Stimulated activated CD8-positive, alpha-beta memory T cell treated with anti-CD3 and anti-CD28 coated beads, Interleukin-12 subunit alpha, Interleukin-12 subunit beta, amount 100 ng/mL, for 1 hour (primary cell): ENCODE data around the gene REXO5.
"Not testable (repeated sequence)": the region's sequence is repeated elsewhere in the genome, so short reads cannot be mapped to it uniquely, and the experiment has no call there.

Experiments
- DNase-seq: peaks from one replicate; pipeline ENCODE4 v3.0.0-alpha.2; 2020; ENCODE audit warnings: low read depth

Gene REXO5

GRCh38 chr16:20806168-20807050, at the start of gene REXO5, which contains the start of gene ERI2:
Gene REXO5 (plus strand): TSS chr16:20806527. CDS start chr16:20806954, 427 bp downstream.
Gene ERI2 (minus strand): TSS chr16:20806472. CDS start chr16:20806430, 42 bp downstream.
- peak; percentile 44 for DNase-seq

GRCh38 chr16:20760346-20760745, 46.0 kb upstream of the REXO5 start:
- no peak for DNase-seq

- DNase-seq, result no peak
Observed at GRCh38 chr16:20761175-20761574, 45.2 kb upstream of the REXO5 start.

- no peak for DNase-seq
Observed at GRCh38 chr16:20762404-20763123, 43.8 kb upstream of the REXO5 start.

GRCh38 chr16:20763461-20764232, 42.7 kb upstream of the REXO5 start, which contains the start of gene ACSM3:
Gene ACSM3 (plus strand): TSS chr16:20764014. CDS start chr16:20770035, 6,021 bp downstream.
- peak; percentile 53 for DNase-seq

GRCh38 chr16:20764448-20764847, 41.9 kb upstream of the REXO5 start:
- not testable (repeated sequence) for DNase-seq

GRCh38 chr16:20765732-20766131, 40.6 kb upstream of the REXO5 start:
- DNase-seq, result no peak

GRCh38 chr16:20766294-20766693, 40.0 kb upstream of the REXO5 start:
- DNase-seq, result no peak

GRCh38 chr16:20767577-20767976, 38.8 kb upstream of the REXO5 start:
- no peak for DNase-seq

- DNase-seq, result no peak
Observed at GRCh38 chr16:20768121-20768520, 38.2 kb upstream of the REXO5 start.

- DNase-seq, result no peak
Observed at GRCh38 chr16:20768818-20769217, 37.5 kb upstream of the REXO5 start.

GRCh38 chr16:20773679-20774078, 32.6 kb upstream of the REXO5 start:
- no peak for DNase-seq

- peak; percentile 10 for DNase-seq
Observed at GRCh38 chr16:20774703-20775362, 31.5 kb upstream of the REXO5 start.

- no peak for DNase-seq
Observed at GRCh38 chr16:20781697-20782096, 24.6 kb upstream of the REXO5 start.

- no peak for DNase-seq
Observed at GRCh38 chr16:20782470-20782869, 23.9 kb upstream of the REXO5 start.

GRCh38 chr16:20784204-20784603, 22.1 kb upstream of the REXO5 start:
- DNase-seq, result no peak

GRCh38 chr16:20789130-20789529, 17.2 kb upstream of the REXO5 start:
- DNase-seq, result no peak

- no peak for DNase-seq
Observed at GRCh38 chr16:20791923-20792612, 14.3 kb upstream of the REXO5 start.

GRCh38 chr16:20798364-20798763, 8.0 kb upstream of the REXO5 start:
- no peak for DNase-seq

- DNase-seq, result no peak
Observed at GRCh38 chr16:20799599-20799998, 6.7 kb upstream of the REXO5 start.

- DNase-seq, result no peak
Observed at GRCh38 chr16:20801278-20801677, 5.0 kb upstream of the REXO5 start.
